ENCODE results near the gene UQCRHL.
"Not testable (repeated sequence)": the region's sequence is repeated elsewhere in the genome, so short reads cannot be mapped to it uniquely, and the experiment has no call there.

UQCRHL gene

DNA sequence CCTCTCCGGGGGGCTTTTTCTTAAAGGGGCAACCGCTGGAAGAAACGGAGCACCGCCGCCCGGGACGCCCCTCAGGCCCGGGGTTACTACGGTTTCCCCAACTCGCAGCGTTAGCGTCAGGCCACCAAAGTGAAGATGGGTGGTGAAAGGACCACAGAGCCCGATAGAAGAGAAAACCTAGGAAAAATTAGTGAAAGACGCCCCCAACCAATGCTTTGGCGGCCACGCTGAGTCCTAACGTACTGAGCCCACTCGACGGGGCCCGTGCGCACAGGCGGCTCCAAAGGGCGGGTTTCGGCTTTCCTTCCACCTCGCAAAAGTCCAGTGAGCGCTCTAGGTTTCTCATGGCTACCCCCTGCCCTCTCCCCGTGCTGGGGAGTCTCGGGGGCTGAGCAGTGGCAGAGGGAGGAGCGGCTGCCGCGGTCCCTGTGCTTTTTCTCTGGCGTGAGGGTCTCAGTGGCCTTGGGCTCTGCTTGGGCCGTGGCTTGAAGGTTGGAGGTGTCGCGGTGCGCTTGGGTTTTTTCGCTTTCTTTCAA is 27.8 kb upstream of the UQCRHL start:
- DNase-seq (ENCODE audit: low spot score), result no peak

DNA sequence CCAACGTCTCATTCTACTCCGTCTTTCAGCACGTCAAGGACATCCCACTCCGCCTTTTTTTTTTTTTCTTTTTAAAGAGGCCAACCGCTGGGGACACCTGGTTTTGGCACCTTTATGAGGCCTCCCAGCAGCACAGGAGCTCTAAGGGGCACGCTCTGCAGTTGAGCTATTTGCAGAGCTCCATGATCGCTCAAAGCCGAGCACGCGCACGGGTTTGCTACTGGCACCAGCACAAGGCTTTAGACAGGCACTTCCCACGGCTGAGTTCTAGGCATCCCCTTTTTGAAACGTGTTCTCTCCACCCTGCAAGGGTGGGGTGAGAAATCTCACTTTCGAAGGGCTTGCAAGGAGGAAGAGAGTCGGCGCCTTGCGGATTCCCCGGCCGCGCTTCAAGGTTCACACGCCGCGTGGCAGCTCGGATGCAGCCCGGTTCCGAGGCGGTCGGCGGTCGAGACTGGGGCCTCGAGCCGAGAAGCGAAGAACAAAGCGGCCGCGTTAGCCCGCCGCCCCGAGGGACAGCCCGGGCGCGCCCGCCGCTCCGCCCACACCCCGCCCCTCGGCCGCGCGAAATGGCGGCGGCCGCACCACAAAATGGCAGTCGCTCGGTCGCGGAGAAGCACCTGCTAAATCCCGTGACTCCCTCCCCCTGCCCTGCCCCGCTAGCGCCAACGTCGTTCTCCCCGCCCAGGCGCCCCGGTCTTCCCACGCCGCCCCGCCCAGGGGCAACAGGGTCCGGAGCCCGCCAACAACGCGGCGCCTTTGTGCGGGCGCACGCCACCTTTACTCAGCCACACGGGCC is 27.2 kb upstream of the UQCRHL start:
- DNase-seq (ENCODE audit: low spot score), result peak; percentile 88

DNA sequence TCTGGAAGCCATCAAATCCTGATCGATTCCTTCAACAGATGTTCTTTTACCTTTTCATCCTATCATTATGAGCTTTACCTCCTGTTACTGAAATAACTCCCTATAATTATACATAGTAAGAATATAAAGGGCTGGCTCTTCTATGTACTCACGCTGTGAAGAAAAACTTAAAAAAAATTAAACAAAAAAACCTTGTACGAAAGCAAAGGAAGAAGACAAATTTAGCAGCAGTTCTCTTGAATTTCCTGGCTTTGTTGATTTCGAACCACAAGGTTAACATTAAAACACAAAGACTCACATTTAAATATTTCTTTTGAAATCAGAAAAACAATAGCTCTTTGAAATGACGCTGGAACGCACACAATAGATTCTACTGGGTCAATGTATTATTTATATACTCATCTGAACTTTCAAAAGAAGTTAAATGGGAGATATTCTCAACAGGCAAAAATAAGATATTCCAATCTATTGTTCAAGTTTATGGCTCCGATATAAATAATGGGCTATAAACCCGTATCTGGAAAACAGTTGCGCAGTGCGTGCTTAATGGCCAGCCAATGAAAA is 26.5 kb upstream of the UQCRHL start:
- DNase-seq (ENCODE audit: low spot score), result peak; percentile 84

DNA sequence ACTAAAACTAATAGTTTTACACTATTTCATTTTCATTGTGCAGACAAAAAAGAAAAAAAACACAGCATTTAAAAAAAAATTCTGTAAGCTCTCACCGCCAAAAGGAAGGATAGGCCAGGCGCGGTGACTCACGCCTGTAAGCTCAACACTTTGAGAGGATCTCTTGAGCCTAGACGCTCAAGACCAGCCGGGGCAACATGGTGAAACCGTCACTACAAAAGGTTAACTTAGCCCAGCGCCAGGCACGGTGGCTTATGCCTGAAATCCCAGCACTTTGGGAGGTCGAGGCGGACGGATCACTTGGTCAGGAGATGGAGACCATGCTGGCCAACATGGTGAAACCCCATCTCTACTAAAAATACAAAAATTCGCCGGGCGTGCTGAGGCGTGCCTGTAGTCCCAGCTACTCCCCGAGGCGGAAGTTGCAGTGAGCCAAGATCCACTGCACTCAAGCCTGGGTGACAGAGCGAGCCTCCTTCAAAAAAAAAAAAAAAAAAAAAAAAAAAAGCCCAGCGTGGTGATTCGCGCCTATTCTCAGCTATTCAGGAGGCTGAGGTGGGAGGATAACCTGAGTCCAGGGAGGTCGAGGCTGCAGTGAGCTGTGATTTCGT is 25.7 kb upstream of the UQCRHL start:
- peak; percentile 52 for DNase-seq (ENCODE audit: low spot score)

DNA sequence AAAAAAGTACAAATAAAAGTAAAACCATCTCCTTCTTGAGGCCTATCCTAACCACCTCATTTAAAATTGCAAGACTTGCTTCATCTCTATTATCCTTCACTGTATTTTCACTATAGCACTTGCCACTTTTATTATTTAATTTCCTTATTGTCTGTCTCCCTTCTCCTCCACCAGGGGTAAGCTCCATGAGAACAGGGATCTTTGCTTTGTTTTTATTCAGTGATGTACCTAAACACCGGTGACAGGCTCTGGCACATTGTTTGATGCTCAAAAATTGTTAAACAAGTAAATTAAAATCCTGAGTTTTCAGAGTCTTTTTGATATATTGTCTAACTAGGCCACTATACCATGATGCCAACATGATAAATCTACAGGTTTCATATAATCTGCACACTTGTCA is 22.8 kb upstream of the UQCRHL start:
- no peak for DNase-seq (ENCODE audit: low spot score)

DNA sequence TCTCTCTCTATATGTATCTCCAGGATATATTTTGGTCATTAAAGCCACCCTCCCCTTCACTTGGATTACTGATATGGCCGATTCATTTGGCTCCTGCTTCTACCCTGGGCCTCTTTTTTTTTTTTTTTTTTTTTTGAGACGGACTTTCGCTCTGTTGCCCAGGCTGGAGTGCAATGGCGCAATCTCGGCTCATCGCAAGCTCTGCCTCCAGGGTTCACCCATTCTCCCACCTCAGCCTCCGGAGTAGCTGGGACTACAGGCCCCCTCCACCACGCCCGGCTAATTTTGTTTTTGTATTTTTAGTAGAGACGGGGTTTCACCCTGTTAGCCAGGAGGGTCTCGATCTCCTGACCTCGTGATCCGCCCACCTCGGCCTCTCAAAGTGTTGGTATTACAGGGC is 21.5 kb upstream of the UQCRHL start:
- not testable (repeated sequence) for DNase-seq (ENCODE audit: low spot score)

DNA sequence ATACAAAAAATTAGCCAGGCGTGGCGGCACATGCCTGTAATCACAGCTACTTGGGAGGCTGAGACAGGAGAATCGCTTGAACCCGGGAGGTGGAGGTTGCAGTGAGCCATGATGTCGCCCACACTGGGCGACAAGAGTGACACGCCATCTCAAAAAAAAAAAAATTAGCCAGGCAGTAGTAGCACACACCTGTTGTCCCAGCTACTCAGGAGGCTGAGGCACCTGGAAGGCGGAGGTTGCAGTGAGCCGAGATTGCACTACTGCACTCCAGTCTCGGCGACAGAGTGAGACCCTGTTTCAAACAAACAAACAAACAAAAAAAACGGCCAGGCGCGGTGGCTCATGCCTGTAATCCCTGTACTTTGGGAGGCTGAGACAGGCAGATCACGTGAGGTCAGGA is 20.1 kb upstream of the UQCRHL start:
- not testable (repeated sequence) for DNase-seq (ENCODE audit: low spot score)

DNA sequence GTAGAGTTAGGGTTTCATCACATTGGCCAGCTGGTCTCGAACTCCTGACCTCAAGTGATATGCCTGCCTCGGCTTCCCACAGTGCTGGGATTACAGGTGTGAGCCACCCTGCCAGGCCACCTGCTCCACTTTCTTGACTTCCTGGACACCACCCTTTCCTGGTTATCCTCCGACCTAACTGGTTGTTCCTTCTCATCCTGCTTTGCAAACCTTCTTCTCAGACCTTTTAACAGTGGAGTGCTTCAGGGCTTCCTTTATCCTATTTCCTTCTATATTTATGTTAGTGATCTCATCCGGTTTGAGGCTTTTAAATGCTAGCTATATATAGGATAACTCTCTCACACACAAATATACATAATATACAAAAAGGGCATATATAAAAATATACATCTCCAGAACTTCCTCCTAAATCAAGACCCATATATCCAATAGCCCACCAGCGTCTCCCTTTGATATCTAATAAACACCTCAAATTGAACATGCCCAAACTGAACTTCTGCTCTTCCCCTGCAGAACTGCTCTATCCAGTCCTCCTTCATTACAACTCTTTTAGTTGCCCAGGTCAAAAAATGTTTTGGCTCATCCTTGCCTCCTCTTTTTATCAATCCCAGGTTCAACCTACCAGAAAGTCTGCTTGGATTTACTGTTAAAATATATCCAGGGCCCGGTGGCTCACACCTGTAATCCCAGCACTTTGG is 19.5 kb upstream of the UQCRHL start:
- DNase-seq (ENCODE audit: low spot score), result no peak

DNA sequence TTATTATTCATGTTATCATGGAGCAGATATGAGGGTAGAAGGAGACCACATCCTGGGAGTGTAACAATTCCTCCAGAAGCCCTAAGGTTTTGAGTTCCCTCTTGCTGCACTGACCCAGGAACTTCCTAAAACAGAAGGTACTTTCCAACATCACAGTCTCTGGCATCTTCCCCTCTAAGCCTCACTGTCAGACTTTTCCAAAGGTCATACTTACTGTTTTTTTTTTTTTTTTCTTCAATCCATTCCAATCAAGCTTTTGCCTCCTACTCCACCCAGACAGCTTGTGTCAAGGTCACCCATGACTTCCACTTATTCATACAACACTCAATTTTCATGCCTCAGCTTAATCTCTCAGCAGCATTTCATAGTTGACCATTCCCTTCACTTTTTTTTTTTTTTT is 18.4 kb upstream of the UQCRHL start:
- DNase-seq (ENCODE audit: low spot score), result peak; percentile 55

DNA sequence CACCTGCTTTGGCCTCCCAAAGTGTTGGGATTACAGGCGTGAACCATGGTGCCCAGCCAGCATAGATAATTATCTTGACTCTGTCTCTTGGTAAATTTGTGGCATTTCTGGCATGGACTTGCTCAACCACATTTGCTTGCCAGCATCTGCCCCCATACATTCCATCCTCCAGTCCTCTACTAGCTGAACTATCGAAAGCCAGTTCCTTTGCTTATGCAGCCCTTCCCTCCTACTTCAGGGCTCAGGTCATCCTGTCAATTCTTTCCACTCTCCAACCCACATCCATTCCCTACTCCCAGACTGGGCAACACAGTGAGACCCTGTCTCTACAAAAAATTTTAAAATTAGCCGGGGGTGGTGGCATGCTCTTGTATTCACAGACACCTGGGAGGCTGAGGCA is 13.0 kb upstream of the UQCRHL start:
- DNase-seq (ENCODE audit: low spot score), result peak; percentile 59

DNA sequence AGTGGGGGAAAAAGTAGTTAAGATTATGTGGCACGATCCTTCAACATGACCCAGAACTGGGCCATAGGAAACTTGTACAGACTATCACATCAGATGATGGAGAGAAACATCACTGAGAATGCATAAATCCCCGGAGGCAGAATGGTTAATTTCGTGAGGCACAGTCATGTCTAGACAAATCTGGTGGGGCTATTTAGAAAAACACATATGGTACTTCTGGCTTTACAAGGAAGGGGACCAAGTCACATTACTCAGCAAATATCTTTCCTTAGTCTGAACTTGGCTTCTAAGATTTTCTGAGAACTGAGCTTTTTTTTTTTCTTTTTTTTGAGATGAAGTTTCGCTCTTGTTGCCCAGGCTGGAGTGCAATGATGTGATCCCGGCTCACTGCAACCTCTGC is 9.2 kb upstream of the UQCRHL start:
- DNase-seq (ENCODE audit: low spot score), result peak; percentile 25

DNA sequence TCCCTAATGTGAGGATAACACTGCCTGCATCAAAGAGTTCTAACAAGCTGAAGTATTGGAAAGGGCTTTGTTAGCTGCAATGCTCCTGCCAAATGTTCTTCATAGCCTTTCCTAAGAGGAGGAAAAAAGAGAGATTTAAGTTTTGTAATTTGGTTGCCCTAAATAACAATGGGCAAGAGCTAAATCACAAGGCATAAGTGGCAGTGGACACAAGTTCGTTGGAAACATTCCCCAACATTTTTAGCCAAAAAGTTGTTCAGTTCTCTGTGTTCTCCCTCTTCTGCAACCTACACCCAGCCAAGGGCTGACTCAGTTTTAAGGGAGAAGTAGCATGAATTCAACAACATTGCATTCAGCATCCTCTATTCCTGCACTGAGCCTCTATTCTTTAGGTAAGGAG is 2.6 kb upstream of the UQCRHL start:
- DNase-seq (ENCODE audit: low spot score), result peak; percentile 10

DNA sequence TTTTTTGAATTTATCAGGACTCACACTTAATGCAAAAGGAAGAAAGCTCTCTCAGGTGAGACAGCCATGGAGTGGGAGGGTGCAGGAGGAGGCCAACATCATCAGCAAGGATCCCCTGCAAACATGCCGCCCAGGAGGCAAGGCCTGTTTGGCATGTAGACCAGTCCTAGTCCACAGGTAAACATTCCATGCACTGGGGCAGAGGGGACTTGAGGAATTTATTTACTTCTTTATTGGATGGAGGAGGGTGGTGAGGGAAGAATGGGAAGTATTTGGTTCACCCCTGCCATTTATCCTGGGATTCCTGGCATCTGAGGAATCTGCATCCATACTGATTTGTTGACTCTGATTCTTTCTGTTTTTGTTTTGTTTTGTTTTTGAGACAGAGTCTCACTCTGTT is 1.5 kb upstream of the UQCRHL start:
- no peak for DNase-seq (ENCODE audit: low spot score)

DNA sequence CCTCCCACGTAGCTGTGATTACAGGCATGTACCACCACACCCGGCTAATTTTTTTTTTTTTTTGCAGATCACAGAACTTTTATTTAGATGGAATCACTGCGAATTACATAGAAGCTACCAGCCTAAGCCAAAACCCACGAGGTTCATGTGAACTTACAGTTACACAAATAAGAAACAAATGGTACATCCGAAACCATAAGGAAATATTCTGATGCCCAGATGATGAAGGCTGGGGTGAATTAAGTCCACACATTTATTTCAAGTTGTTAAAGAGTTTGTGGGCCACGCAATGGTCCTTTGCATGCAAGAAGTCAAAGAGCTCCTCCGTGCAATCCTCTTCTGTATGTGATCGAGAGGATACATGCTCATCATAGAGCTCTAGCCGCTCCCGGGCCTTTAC is 328 bp downstream of the UQCRHL start:
- DNase-seq (ENCODE audit: low spot score), result no peak

DNA sequence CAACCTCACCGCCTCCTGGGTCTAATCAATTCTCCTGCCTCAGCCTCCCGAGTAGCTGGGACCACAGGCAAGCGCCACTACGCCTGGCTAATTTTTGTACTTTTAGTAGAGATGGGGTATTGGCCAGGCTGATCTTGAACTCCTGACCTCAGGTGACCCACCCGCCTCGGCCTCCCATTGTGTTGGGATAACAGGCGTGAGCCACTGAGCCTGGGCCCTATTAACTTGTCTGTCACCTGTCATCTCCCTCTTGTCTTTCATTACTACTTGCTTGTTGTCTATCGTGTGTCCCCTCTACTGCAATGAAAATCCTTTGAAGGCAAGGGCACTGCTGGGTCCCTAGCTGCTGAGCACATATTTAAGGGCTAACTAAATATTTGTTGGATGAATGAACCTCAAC is 3.4 kb downstream of the UQCRHL start:
- no peak for DNase-seq (ENCODE audit: low spot score)

DNA sequence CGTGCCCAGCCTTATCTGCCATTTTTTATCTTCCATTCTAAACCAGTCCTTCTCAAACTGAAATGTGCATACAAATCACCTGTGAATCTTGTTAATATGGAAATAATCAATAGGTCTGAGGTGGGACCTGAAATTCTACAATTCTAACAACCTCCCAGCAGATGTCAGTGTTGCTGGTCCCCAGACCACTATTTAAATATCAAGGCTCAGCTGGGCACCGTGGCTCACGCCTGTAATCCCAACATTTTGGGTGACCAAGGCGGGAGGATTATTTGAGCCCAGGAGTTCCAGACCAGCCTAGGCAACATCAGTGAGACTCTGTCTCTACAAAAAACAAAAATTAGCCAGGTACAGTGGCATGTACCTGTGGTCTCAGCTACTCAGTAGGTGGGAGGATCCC is 4.1 kb downstream of the UQCRHL start:
- no peak for DNase-seq (ENCODE audit: low spot score)

DNA sequence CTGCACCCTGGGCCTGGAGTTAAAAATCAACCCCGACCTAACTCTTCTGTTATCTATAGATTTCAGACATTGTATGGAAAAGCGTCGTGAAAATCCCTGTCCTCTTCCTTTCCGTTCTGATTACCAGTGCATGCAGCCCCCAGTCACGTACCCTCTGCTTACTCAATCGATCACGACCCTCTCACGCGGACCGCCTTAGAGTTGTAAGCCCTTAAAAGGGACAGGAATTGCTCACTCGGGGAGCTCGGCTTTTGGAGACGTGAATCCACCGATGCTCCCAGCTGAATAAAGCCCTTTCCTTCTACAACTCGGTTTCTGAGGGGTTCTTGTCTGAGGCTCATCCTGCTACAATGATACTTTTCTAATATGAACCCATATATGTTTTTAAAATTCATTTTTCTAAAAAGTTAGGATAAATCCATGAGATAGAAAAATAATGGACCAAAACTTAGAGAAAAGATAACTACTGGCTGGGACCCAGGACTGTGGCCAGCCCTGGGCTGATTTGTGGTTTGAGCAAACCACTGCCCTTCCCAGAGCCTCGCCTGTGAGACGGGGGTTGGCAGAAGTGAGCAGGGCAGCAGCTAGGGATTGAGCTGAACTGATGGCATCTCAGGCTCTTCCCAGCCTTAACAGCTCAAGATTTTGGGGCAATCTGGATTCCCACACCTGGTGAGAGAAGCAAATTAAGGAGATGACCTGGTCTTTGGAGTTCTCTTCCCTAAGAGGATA is 5.0 kb downstream of the UQCRHL start:
- peak; percentile 70 for DNase-seq (ENCODE audit: low spot score)

DNA sequence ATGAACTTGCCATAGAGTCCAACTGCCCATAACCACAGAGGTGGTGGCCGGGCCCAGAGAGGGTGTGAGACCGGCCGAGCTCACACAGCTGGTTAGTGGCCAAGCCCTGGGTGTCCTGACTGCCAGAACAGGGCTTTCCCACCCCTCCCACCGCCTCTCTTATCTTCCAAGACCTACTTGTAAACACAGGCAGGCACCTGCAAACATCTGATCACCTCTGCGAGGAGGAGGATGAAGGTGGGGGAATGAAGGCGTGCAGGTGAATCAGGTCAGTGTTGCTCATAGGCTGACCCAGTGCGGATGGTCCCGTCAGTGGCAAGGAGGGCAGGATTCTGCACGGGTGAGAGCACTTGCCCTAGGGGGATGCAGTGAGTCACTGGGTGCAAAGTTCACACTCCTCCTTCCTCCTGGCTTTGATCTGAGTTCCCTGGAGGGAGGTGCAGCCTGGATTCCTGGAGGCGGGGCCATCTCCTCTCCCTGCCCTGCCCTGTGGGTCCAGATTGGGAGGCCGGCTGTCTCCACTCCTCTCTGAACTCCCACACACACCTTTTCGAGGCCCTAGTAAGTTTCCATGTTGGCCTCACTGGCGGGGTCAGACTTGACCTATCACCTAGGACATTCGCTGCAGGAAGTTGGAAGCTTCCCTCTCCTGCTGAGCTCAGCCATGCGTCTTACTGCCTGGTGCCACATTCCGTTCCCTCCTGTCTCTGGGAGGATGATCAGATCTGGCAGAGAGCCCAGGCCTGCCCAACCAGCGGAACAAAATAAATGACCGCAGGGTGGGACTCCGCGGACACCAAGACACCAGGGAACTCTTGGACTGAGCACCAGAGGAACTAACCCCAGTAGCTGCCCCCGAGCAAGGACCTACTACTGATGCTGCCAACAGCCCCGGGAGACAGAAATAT is 7.3 kb downstream of the UQCRHL start:
- peak; percentile 56 for DNase-seq (ENCODE audit: low spot score)

DNA sequence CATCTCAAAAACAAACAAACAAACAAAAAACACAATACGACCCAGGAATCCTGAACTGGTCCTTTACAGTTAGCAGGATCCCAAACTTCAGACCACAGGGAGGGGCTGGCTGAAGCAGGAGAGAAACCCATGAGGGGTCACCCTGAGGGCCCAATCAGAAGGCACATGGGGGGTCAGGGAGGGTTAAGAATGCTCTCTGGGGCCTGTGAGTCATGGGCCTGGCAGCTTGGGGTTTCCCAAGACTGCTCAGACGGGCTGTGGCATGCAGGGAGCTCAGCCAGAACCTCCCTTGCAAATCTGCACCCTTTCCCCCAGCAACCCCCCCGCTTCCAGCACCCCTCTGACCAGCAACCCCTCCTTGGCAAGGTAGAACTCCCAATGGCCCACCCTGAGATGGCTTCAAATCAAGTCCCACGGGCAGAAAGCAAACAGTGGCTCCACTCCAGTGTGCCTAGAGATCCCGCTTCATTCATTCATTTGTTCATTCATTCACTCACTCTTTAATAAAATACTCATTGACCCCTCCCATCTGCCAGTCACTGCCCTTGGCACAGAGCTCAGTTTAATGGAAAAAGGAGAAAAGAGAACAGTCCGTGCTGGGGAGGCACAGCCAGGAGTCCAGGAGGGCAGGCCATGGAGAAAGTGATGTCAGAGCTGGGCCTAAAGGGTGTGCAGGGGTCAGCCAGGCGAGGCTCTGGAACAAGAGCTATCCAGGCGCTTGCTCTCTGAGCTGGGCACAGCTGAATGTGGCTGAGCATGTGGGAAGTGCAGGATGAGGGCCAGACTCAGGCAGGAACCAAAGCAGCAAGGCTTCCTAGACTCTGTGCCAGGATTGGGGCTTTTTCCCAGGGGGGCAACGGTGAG is 8.2 kb downstream of the UQCRHL start:
- DNase-seq (ENCODE audit: low spot score), result peak; percentile 97

Data from GM03348 (cell line).